B cell (primary cell): Measurements from ENCODE around the gene ADGRE2.
"Not testable (repeated sequence)": the region's sequence is repeated elsewhere in the genome, so short reads cannot be mapped to it uniquely, and the experiment has no call there.

Experiments used
- EZH2 ChIP-seq: IDR thresholded peaks from 2 replicates; pipeline ENCODE4 v1.6.1; 2012; ENCODE audit warnings: borderline replicate concordance, low read depth, mild to moderate bottlenecking, moderate library complexity, low read length; ENCODE audit not compliant: insufficient read depth, poor library complexity, severe bottlenecking
- TF ChIP-seq, protein P1 (sequence below): fragments of 200-600 bp; IDR thresholded peaks from one replicate; pipeline ENCODE4 v1.8.0; 2022; ENCODE audit warnings: antibody characterized with exemption, mild to moderate bottlenecking

DNA sequence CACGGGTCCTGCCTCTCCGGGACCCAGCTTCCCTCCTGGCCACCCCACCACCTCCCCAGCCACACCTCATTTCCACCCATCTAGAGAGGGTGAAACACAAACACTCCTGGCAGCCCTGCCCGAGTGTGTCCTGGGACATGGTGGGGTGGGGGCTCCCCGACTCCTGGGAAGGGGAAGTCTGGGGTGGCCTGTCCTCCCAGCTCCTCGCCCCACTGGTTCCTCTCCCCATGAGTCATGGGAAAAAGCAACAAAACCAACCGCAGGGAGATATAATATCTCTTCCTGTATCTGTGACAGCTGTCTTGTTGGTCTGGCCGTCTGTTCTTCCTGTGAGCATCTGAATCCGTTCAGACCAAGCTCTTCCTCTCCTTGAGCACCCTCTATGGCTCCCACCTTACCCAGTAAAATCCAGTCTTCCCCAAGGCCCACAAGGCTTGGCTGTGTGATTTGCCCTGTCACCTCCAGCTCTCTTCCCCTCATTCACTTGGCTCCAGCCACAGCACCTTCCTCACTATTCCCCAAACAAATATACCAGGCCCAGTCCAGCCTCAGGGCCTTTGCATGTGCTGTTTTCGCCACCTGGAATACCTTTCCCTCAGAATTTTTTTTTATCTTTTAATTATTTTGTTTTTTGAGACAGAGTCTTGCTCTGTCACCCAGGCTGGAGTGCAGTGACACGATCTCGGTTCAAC, 6.9 kb upstream of the ADGRE2 start:
- TF ChIP-seq, protein P1, sequence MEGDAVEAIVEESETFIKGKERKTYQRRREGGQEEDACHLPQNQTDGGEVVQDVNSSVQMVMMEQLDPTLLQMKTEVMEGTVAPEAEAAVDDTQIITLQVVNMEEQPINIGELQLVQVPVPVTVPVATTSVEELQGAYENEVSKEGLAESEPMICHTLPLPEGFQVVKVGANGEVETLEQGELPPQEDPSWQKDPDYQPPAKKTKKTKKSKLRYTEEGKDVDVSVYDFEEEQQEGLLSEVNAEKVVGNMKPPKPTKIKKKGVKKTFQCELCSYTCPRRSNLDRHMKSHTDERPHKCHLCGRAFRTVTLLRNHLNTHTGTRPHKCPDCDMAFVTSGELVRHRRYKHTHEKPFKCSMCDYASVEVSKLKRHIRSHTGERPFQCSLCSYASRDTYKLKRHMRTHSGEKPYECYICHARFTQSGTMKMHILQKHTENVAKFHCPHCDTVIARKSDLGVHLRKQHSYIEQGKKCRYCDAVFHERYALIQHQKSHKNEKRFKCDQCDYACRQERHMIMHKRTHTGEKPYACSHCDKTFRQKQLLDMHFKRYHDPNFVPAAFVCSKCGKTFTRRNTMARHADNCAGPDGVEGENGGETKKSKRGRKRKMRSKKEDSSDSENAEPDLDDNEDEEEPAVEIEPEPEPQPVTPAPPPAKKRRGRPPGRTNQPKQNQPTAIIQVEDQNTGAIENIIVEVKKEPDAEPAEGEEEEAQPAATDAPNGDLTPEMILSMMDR = not testable (repeated sequence)
- not testable (repeated sequence) for TF ChIP-seq EZH2
